Gastroesophageal sphincter (tissue), 3 donors: Measurements from ENCODE around the gene PKP3.

Experiments
- POLR2A ChIP-seq, 2 donors: fragments of 450-650 bp; IDR thresholded peaks; one replicate each; pipeline ENCODE4 v1.6.1; 2017; ENCODE audit warnings: antibody characterized with exemption in 2 of 2, mild to moderate bottlenecking in 2 of 2, moderate library complexity in 1 of 2
- TF ChIP-seq, protein P1 (sequence below), 4 experiments: fragments of 200-600 bp in 2 of 4; fragments of 450-650 bp in 2 of 4; sonication (generic) in 1 of 4; IDR thresholded peaks; one replicate each; pipeline ENCODE4 v1.5.1; 2017 to 2019; ENCODE audit warnings: antibody characterized with exemption in 4 of 4, mild to moderate bottlenecking in 2 of 4, moderate library complexity in 2 of 4

GRCh38 chr11:407651-408123 is 13.7 kb downstream of the PKP3 start:
- no peak for TF ChIP-seq POLR2A (IDR thresholded peaks at IDR 0.05)
- TF ChIP-seq, protein P1, sequence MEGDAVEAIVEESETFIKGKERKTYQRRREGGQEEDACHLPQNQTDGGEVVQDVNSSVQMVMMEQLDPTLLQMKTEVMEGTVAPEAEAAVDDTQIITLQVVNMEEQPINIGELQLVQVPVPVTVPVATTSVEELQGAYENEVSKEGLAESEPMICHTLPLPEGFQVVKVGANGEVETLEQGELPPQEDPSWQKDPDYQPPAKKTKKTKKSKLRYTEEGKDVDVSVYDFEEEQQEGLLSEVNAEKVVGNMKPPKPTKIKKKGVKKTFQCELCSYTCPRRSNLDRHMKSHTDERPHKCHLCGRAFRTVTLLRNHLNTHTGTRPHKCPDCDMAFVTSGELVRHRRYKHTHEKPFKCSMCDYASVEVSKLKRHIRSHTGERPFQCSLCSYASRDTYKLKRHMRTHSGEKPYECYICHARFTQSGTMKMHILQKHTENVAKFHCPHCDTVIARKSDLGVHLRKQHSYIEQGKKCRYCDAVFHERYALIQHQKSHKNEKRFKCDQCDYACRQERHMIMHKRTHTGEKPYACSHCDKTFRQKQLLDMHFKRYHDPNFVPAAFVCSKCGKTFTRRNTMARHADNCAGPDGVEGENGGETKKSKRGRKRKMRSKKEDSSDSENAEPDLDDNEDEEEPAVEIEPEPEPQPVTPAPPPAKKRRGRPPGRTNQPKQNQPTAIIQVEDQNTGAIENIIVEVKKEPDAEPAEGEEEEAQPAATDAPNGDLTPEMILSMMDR (IDR thresholded peaks at IDR 0.05): no peak
